ENCODE measurements around the gene ACBD7. TPM values are rescaled to one million over a fixed set of nuclear protein-coding genes. Genes with fewer than 3 reads are reported as not detected.

ACBD7 gene
- total RNA-seq, 4 donors from 2014 or later: 0.70 to 1.1 TPM; not detected in 2

DNA sequence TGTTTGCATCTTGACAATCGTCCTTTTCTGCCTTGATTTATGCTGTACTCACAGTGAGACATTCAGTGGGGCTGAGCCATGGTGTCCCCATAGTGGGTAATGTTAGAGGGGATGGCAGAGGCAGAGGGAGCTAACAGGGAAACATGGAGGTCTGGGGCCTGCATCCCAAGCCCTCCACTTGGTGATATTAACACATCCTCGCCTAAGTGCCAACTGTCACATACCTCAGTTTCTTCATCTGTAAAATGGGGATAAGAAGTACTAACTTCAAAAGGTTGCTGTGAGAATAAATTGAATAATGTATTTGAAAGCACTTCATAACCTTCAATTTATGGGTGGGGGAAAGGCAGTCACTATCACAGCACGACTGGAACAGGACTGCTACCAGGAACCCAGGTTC lies 36.3 kb upstream of the ACBD7 start:
- Histone ChIP-seq H3K27ac (no peak overlapping the region), H3K4me3 (no peak overlapping the region), H3K4me1 (no peaks in the 10 kb centered on the region), H3K27me3 (no peaks in the 10 kb centered on the region), H3K9me3 (no peaks in the 10 kb centered on the region), H3K36me3 (peaks cover 0 to 58% (median 0%) of the 10 kb centered on the region in 3 donors)
- DNase-seq: no peak
- TF ChIP-seq POLR2A (IDR thresholded peaks at IDR 0.05): no peak
- TF ChIP-seq, protein P1, sequence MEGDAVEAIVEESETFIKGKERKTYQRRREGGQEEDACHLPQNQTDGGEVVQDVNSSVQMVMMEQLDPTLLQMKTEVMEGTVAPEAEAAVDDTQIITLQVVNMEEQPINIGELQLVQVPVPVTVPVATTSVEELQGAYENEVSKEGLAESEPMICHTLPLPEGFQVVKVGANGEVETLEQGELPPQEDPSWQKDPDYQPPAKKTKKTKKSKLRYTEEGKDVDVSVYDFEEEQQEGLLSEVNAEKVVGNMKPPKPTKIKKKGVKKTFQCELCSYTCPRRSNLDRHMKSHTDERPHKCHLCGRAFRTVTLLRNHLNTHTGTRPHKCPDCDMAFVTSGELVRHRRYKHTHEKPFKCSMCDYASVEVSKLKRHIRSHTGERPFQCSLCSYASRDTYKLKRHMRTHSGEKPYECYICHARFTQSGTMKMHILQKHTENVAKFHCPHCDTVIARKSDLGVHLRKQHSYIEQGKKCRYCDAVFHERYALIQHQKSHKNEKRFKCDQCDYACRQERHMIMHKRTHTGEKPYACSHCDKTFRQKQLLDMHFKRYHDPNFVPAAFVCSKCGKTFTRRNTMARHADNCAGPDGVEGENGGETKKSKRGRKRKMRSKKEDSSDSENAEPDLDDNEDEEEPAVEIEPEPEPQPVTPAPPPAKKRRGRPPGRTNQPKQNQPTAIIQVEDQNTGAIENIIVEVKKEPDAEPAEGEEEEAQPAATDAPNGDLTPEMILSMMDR (IDR thresholded peaks at IDR 0.05): no peak

DNA sequence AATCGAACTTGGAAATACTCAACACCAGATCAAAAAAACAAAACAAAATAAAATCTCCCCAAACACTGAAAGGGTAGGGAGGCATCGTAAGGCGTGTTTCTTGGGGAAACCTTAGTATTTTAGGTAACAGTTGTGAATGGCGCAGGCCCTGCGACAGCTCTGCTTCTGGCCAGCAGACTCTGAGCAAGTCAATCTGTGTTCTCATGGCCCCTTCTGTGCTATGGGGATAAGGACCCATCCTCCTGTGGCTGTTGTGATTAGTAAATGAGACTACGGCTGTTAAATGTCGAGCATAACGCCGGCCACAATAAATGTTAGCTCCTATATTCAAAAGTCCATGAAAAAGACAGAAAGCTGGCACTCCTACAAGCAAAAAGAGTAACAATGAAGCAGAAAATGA lies 35.6 kb upstream of the ACBD7 start:
- no peak for DNase-seq
- H3K4me1 ChIP-seq: no peaks in the 10 kb centered on the region
- H3K9me3 ChIP-seq: no peaks in the 10 kb centered on the region
- no peak overlapping the region for H3K4me3 ChIP-seq
- no peak for TF ChIP-seq POLR2A (IDR thresholded peaks at IDR 0.05)
- TF ChIP-seq, protein P1 (IDR thresholded peaks at IDR 0.05): no peak
- no peaks in the 10 kb centered on the region for H3K27me3 ChIP-seq
- peaks cover 0 to 59% (median 0%) of the 10 kb centered on the region in 3 donors for H3K36me3 ChIP-seq
- H3K27ac ChIP-seq: no peak overlapping the region

DNA sequence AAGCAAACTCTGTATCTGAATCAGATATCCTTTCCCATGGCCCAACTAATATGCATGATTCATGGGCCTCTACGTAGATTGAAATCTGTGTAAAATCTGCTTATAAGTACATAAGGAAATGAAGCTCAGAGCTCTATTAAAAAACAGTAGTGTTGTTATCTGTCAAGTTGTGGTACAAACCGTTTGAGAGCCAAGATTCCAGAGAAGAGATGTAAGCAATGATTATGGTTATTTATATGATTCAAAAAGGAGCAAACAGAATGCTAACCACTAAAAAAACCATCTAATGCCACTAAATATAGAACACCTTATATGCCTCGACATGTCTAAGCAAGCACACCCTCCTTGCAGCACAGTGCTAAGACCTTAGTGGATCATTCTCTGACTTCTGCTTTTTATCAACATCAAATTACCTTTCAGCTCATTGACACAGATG lies 35.2 kb upstream of the ACBD7 start:
- H3K4me3 ChIP-seq: no peak overlapping the region
- no peak for DNase-seq
- no peak for TF ChIP-seq POLR2A (IDR thresholded peaks at IDR 0.05)
- TF ChIP-seq, protein P1 (IDR thresholded peaks at IDR 0.05): no peak
- H3K27me3 ChIP-seq: no peaks in the 10 kb centered on the region
- H3K27ac ChIP-seq: no peak overlapping the region
- no peaks in the 10 kb centered on the region for H3K9me3 ChIP-seq
- peaks cover 0 to 59% (median 0%) of the 10 kb centered on the region in 3 donors for H3K36me3 ChIP-seq
- H3K4me1 ChIP-seq: no peaks in the 10 kb centered on the region

DNA sequence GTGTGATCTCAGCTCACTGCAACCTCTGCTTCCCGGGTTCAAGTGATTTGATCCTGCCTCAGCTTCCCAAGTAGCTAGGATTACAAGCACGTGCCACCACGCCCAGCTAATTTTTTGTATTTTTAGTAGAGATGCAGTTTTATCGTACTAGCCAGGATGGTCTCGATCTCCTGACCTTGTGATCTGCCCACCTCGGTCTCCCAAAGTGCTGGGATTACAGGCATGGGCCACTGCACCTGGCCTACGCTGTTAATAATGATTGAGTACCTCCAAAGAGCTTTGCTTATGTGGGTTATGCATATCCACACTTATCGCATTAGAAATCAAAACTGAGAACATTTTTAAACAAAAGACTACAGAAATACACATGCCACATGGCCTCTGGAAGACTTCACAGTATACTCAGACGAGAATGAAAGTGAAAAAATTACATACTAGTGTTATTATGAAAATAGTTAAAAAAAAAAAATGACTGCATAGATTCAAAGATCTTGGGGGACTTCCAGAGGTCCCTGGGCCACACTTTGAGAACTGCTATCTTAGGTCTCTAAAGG lies 34.0 kb upstream of the ACBD7 start:
- no peaks in the 10 kb centered on the region for H3K27me3 ChIP-seq
- H3K9me3 ChIP-seq: no peaks in the 10 kb centered on the region
- TF ChIP-seq, protein P1 (IDR thresholded peaks at IDR 0.05): no peak
- no peak for TF ChIP-seq POLR2A (IDR thresholded peaks at IDR 0.05)
- H3K36me3 ChIP-seq: peaks cover 0 to 56% (median 0%) of the 10 kb centered on the region in 3 donors
- DNase-seq: no peak
- no peak overlapping the region for H3K27ac ChIP-seq
- no peak overlapping the region for H3K4me3 ChIP-seq
- no peaks in the 10 kb centered on the region for H3K4me1 ChIP-seq

DNA sequence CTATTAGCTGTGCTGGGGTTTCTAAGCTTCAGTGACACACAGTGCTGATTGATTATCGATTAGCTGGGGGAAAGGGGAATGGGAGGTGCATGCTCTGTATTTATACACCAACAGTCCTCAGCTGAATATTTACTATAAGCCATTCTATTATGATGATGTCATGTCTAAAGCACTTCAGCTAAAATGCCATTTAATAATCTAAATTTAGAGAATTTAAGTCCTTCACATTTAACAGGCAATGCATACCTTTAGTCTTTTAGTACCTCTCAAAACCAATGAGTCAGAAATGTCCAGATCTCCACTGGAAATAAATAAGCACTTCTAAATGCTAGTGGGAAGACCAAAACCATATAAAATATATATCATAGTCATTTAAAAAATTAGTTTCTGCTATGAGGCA lies 33.1 kb upstream of the ACBD7 start:
- Histone ChIP-seq H3K4me3 (no peak overlapping the region), H3K36me3 (peaks cover 0 to 55% (median 0%) of the 10 kb centered on the region in 3 donors), H3K4me1 (no peaks in the 10 kb centered on the region), H3K27ac (no peak overlapping the region), H3K27me3 (no peaks in the 10 kb centered on the region), H3K9me3 (no peaks in the 10 kb centered on the region)
- DNase-seq: no peak
- TF ChIP-seq, protein P1 (IDR thresholded peaks at IDR 0.05): no peak
- no peak for TF ChIP-seq POLR2A (IDR thresholded peaks at IDR 0.05)

DNA sequence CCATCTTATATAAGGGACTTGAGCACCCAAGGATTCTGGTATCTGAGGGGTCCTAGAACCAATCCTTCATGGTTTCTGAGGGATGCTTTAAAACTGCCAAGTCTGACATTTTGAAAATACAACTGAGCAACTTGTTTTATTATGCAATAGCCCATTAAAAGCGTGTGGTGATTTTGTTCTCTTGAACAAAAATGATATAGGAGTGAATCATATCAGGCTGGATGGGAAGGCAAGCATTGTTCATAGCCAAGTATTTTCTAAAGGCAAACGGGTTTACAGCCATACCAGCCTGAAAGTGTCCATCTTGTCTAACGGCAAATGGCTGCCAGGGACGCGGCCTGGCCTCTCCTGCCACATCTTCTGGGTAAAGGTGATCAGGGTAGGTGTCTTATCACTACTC lies 31.9 kb upstream of the ACBD7 start:
- Histone ChIP-seq H3K27me3 (no peaks in the 10 kb centered on the region), H3K4me3 (no peak overlapping the region), H3K36me3 (peaks cover 0 to 49% (median 0%) of the 10 kb centered on the region in 3 donors), H3K27ac (no peak overlapping the region), H3K4me1 (no peaks in the 10 kb centered on the region), H3K9me3 (no peaks in the 10 kb centered on the region)
- no peak for DNase-seq
- TF ChIP-seq, protein P1 (IDR thresholded peaks at IDR 0.05): no peak
- no peak for TF ChIP-seq POLR2A (IDR thresholded peaks at IDR 0.05)
